AG04449 (cell line): ENCODE data around the gene TINAGL1.

Experiments used
- CTCF ChIA-PET: fragments of 350-600 bp; formaldehyde crosslinking; extraction: SDS; loops from one replicate; lab custom pipeline; 2021; ENCODE audit warnings: antibody characterized with exemption; lab: Yijun Ruan, JAX
- POLR2A ChIA-PET: fragments of 400-600, 350-600 bp; formaldehyde crosslinking; extraction: SDS; loops from one replicate; lab custom pipeline; 2020; ENCODE audit warnings: antibody characterized with exemption, inconsistent platforms; lab: Yijun Ruan, JAX
- DNase-seq: peaks from one replicate; pipeline ENCODE4 v3.0.0-alpha.2; 2010; ENCODE audit warnings: low read depth, low spot score
- H3K4me3 ChIP-seq: 2 replicates; pipeline ENCODE4 v1.5.1; 2011; ENCODE audit warnings: low read depth, mild to moderate bottlenecking, control low read depth, low read length
- TF ChIP-seq, protein P1 (sequence below): IDR thresholded peaks from one replicate; pipeline ENCODE4 v1.5.1; 2011; ENCODE audit warnings: mild to moderate bottlenecking, moderate library complexity, low read length, control low read depth, inconsistent platforms; ENCODE audit not compliant: insufficient read depth; ENCODE audit errors: missing control alignments

TINAGL1 gene

DNA sequence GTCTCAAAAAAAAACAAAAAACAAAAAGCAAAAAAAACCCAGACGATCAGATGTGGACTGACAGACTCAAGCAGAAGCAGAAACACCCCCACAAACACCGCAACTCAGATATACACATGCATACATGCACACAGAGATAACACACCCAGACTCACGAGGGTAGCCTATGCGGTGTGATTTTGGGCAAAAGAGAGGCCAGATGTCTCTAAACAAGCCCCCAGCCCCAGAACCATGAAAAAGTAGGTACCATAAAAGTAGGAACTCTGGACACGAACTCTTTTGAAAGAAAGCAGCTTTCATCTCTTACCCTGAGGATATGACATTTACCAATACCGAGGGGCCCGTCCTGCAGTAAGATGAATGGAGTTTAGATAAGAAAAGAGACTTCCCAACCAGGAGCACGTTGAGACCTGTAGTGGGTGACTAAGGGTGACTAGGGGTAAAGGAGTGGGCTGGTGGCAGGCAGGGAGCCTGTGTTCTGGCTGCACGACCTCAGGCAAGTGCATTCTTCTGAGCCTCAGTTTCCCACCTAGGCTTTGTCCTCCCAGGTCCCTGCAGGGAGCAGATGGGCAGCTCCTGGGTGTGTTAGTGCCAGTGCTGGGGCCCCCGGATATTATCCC is 1.5 kb upstream of the TINAGL1 start:
- no peak overlapping the region for H3K4me3 ChIP-seq
- CTCF ChIA-PET: interaction anchor here (1.2 to 7.2 kb wide), 2 partner anchors 11 to 13 kb away, joined by 4 to 34 read pairs; no protein-coding TSS in a partner anchor
- TF ChIP-seq, protein P1, sequence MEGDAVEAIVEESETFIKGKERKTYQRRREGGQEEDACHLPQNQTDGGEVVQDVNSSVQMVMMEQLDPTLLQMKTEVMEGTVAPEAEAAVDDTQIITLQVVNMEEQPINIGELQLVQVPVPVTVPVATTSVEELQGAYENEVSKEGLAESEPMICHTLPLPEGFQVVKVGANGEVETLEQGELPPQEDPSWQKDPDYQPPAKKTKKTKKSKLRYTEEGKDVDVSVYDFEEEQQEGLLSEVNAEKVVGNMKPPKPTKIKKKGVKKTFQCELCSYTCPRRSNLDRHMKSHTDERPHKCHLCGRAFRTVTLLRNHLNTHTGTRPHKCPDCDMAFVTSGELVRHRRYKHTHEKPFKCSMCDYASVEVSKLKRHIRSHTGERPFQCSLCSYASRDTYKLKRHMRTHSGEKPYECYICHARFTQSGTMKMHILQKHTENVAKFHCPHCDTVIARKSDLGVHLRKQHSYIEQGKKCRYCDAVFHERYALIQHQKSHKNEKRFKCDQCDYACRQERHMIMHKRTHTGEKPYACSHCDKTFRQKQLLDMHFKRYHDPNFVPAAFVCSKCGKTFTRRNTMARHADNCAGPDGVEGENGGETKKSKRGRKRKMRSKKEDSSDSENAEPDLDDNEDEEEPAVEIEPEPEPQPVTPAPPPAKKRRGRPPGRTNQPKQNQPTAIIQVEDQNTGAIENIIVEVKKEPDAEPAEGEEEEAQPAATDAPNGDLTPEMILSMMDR: no peak
- DNase-seq: no peak
- POLR2A ChIA-PET: no interaction called here

DNA sequence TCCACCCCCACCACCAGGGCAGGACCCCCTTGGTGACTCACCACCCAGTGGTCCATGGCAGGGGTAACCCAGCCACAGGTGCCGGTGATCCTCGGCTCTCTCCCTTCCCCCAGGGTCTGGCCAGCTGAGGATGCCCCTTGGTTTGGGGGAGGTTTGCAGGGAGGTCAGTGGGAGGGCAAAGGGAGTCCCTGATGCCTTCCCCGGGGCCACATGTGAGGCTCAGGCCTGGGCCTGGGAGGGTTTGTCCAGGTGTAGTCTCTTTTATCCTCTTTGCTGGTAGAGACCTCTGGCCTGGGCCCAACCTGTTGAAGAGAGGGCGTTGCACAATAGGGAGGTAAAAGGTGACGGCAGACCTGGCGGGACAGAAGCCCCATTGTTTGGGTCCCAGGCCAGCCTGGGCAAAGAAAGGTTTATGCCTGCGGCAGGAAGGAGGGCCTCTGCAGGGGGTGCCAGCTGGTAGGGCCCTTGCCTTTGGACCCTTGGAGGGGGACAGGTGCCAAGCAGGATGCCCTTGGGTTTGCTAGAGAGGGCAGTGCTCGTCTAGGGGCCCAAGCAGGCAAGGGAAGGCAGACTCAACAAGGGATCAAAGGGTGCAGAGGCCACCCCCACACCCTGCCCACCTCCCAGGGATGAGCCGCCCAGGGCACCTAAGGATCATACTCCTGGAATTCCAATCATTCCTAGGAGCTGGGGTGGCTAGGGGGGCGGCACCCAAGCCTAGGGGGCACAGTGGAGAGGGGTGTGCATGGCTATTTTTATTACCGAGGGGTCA is 760 bp upstream of the TINAGL1 start:
- POLR2A ChIA-PET: no interaction called here
- H3K4me3 ChIP-seq: no peak overlapping the region
- TF ChIP-seq, protein P1: no peak
- CTCF ChIA-PET: interaction anchor here (1.2 to 7.2 kb wide), 3 partner anchors 11 to 170 kb away, joined by 3 to 34 read pairs (median 4); no protein-coding TSS in a partner anchor
- DNase-seq: no peak

DNA sequence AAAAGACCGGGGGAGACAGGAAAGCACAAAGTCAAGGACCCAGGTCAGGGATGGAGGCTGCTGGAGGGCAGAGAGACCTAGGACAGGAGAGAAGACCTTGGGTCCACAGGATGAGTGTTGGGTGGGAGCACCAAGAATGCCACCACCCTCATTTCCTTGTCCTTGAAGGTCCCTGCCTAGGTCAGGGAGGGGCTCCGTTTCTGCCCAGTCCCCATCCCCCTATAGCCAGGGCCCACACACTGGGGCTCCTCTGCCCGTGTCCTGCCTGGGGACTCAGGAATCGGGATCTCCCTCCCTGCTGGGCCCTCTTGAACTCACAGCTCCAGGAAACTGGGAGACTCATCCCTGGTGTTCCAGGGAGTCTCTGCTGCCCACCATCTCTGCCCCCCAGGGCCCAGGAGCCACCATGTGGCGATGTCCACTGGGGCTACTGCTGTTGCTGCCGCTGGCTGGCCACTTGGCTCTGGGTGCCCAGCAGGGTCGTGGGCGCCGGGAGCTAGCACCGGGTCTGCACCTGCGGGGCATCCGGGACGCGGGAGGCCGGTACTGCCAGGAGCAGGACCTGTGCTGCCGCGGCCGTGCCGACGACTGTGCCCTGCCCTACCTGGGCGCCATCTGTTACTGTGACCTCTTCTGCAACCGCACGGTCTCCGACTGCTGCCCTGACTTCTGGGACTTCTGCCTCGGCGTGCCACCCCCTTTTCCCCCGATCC is 584 bp downstream of the TINAGL1 start:
- peak overlapping the region; percentile 47 for H3K4me3 ChIP-seq
- TF ChIP-seq, protein P1: no peak
- ChIA-PET CTCF (interaction anchor here (1.1 to 7.2 kb wide), 5 partner anchors 13 to 56 kb away, joined by 3 to 34 read pairs (median 4); no protein-coding TSS in a partner anchor), POLR2A (no interaction called here)
- DNase-seq: no peak

DNA sequence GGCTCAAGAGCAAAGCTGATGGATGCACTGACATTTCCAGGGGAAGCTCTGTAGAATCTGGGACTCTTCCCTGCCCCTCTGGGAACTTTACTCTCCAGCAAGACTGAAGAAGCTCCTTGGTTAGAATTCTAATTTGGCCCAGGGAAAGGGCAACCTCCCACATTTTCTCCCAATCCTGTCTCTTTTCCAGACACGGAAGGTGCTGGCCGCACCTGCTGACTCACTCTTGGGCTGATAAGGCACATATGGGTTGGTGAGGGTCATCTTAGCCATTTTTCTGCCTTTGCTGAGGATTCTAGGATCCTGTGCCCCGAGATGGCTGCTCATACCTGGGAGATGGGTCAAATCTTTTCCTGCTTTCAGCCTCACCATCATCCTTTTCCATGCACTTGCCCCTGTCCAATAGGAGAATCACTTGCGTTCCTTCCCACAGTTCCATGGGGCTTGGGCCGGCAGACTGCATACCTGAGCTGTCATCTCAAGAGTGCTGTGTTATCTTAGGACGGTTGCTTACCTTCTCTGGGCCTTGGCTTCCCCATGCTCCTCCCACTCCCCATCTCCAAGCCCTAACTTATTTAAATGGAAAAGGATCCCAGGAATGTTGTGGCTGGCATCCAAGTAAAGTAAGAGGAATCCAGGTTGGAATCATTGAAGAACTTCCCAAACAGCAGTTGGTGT is 1.3 kb downstream of the TINAGL1 start:
- POLR2A ChIA-PET: no interaction called here
- DNase-seq: no peak
- TF ChIP-seq, protein P1: no peak
- H3K4me3 ChIP-seq: peak overlapping the region; percentile 15
- CTCF ChIA-PET: interaction anchor here (1.1 to 7.2 kb wide), 5 partner anchors 13 to 55 kb away, joined by 3 to 34 read pairs (median 4); no protein-coding TSS in a partner anchor

DNA sequence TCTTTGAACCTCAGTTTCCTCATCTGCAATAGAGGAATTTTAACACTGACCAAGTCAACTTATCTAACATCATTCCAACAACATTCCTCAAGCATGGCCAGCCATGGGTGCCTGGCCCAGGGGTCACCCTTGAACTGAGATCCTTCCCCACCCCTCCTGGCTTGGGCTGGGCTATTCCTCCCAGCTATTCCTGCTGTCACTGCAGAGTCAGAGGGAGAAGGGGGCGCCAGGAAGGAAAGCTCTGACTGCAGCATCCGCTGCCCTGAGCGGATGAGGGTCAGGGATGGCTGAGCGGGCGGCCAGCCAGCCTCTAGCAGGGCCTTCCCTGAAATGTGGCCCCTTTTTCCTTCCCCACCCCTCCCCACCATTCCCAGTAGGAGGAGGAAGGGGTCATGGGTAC is 3.1 kb downstream of the TINAGL1 start:
- no peak for DNase-seq
- CTCF ChIA-PET: interaction anchor here (0.7 to 3.2 kb wide), 7 partner anchors 8 to 30 kb away, joined by 3 to 9 read pairs (median 3); no protein-coding TSS in a partner anchor
- POLR2A ChIA-PET: no interaction called here
- TF ChIP-seq, protein P1: no peak
- no peak overlapping the region for H3K4me3 ChIP-seq
